Measurements from ENCODE around the gene CARMIL1. TPM values are rescaled to one million over a fixed set of nuclear protein-coding genes. Genes with fewer than 3 reads are reported as not detected.

Gene CARMIL1
- total RNA-seq, 1 experiment from 2014 or later = 20.3 TPM

DNA sequence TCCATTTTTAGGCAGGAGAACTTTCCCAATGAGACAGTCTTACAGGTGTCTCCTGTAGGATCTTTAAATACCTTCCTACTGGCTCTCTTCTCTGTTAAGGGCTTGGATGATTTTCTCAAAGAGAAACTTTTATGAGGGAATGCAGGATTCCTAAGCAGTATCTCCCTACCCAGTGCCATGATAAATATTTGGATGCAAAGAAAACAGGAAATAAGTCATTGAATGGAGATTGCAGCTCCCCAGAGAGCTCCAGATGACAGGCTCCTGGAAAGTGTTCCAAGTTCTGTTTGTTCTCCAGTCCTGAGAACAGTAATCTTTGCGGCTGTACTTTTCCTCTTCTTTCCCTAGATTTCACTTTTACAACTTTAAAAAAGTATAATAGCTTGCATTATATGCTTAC lies 370.4 kb downstream of the CARMIL1 start:
- DNase-seq (ENCODE audit: low read depth) = no peak

GRCh38 chr6:25652007-25652515 lies 372.9 kb downstream of the CARMIL1 start, which contains the start of gene SCGN:
Gene SCGN (plus strand): TSS chr6:25652215. CDS start chr6:25652404, 189 bp downstream.
- DNase-seq (ENCODE audit: low read depth) = peak; percentile 56

DNA sequence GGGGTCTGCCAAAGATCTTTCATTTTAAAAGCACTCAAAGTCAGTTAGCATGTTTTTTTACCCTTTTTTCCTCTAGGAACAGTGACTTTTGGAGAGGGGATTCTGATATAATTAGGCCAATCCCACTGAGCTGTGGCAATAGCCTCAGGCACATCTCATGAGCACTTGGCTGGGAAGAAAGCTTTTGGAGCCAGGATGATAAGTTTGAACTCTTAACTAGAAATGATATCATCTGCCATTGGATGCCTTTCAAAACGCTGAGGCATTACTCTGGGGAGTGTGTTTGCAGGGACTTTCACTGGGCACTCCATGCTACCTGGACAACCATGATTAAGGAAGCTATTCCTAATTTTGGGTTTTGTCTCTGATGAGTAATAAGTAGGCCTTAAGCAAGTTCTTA lies 376.5 kb downstream of the CARMIL1 start:
- DNase-seq (ENCODE audit: low read depth) = no peak

GRCh38 chr6:25659633-25660368 lies 380.6 kb downstream of the CARMIL1 start:
- no peak for DNase-seq (ENCODE audit: low read depth)

- peak; percentile 77 for DNase-seq (ENCODE audit: low read depth)
Measured at GRCh38 chr6:25660512-25660911, 381.3 kb downstream of the CARMIL1 start.

- no peak for DNase-seq (ENCODE audit: low read depth)
Measured at GRCh38 chr6:25661129-25661779, 382.1 kb downstream of the CARMIL1 start.

GRCh38 chr6:25665455-25665854 lies 386.3 kb downstream of the CARMIL1 start:
- DNase-seq (ENCODE audit: low read depth) = no peak

GRCh38 chr6:25669413-25669812 lies 390.2 kb downstream of the CARMIL1 start:
- no peak for DNase-seq (ENCODE audit: low read depth)

Measured in M059J (cell line).